Thoracic aorta (tissue), 2 donors: ENCODE measurements around the gene PDE2A. TPM values are rescaled to one million over a fixed set of nuclear protein-coding genes. Genes with fewer than 3 reads are reported as not detected.

Experiments used
- ATAC-seq: fragments of 150-250 bp; one replicate; pipeline ENCODE4 v1.8.0; 2017; ENCODE audit warnings: low read depth; ENCODE audit not compliant: insufficient number of reproducible peaks, low FRiP score
- DNase-seq: peaks from one replicate; pipeline ENCODE4 v3.0.0-alpha.2; 2020; ENCODE audit warnings: low spot score
- H3K27ac ChIP-seq, 2 donors: fragments of 200-600 bp; sonication (generic); 1 replicate in 1 of 2; 2 replicates in 1 of 2; pipeline ENCODE4 v1.5.1; 2016; ENCODE audit warnings: mild to moderate bottlenecking in 2 of 2, moderate library complexity in 2 of 2
- H3K27me3 ChIP-seq: fragments of 200-600 bp; sonication (generic); replicated peaks from 2 replicates; pipeline ENCODE4 v1.6.0; 2016; ENCODE audit warnings: mild to moderate bottlenecking; ENCODE audit not compliant: insufficient read depth
- H3K36me3 ChIP-seq: fragments of 200-600 bp; sonication (generic); one replicate; pipeline ENCODE4 v1.5.1; 2016
- H3K4me1 ChIP-seq, 2 donors: fragments of 200-600 bp; sonication (generic); 1 replicate in 1 of 2; 2 replicates in 1 of 2; pipeline versions ENCODE4 v1.5.1 to v1.6.0; 2016; ENCODE audit warnings: low read depth in 2 of 2, mild to moderate bottlenecking in 1 of 2; ENCODE audit not compliant: control insufficient read depth in 1 of 2
- H3K4me3 ChIP-seq: fragments of 200-600 bp; sonication (generic); 2 replicates; pipeline ENCODE4 v1.5.1; 2016; ENCODE audit warnings: mild to moderate bottlenecking
- H3K9me3 ChIP-seq: fragments of 200-600 bp; sonication (generic); 2 replicates; pipeline ENCODE4 v1.5.1; 2016
- total RNA-seq, 2 donors: library from RNA; depleted of rRNA; stranded (reverse); fragments of >200 nt; gene quantifications; one replicate each; pipeline versions ENCODE4 v1.1.0 to v1.2.3, GENCODE V29; 2016
- TF ChIP-seq, protein P1 (sequence below): fragments of 200-600 bp; sonication (generic); IDR thresholded peaks from one replicate; pipeline ENCODE4 v1.5.1; 2019; ENCODE audit warnings: antibody characterized with exemption

PDE2A gene
- total RNA-seq, 2 donors from 2014 or later: 28.1 to 37.1 TPM

DNA sequence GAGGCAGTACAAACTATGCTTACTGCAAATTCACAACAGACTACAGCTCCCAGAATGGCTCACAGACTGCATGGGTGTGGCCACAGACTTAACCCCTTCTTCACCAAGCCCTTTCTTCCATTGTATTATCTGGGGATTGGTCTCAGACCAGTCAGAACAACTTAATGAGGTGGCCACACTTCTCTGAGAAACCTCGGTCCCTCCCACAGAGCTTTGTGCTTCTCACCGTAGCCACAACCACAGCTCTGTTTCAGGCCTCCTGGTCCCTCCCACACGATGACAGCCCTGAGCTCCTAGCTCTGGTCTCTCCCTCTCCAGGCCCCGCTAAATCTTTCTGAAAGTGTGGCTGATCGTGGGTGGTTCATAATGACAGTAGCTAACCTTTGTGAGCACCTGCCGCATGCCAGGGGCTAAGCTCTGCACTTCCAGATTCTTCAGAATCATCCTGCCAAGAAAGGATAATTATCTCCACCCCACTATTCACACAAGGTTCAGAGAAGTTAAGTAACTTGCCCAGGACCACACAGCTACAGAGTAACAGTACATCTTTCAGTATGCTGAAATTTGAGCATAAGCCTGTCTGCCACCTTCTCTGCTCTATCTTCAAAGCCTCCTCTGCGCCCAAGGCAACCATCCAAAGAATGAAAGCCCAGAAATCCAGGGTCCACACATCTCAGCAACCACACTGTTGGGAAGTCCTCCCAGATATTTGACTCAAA lies 5.4 kb downstream of the PDE2A start:
- DNase-seq (no peak), ATAC-seq (no peak)
- Histone ChIP-seq H3K27me3 (no peaks in the 10 kb centered on the region), H3K4me3 (no peak overlapping the region), H3K9me3 (peaks cover 4% of the 10 kb centered on the region), H3K4me1 (no peaks in the 10 kb centered on the region), H3K36me3 (no peaks in the 10 kb centered on the region), H3K27ac (no peak overlapping the region)
- TF ChIP-seq, protein P1, sequence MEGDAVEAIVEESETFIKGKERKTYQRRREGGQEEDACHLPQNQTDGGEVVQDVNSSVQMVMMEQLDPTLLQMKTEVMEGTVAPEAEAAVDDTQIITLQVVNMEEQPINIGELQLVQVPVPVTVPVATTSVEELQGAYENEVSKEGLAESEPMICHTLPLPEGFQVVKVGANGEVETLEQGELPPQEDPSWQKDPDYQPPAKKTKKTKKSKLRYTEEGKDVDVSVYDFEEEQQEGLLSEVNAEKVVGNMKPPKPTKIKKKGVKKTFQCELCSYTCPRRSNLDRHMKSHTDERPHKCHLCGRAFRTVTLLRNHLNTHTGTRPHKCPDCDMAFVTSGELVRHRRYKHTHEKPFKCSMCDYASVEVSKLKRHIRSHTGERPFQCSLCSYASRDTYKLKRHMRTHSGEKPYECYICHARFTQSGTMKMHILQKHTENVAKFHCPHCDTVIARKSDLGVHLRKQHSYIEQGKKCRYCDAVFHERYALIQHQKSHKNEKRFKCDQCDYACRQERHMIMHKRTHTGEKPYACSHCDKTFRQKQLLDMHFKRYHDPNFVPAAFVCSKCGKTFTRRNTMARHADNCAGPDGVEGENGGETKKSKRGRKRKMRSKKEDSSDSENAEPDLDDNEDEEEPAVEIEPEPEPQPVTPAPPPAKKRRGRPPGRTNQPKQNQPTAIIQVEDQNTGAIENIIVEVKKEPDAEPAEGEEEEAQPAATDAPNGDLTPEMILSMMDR: no peak

DNA sequence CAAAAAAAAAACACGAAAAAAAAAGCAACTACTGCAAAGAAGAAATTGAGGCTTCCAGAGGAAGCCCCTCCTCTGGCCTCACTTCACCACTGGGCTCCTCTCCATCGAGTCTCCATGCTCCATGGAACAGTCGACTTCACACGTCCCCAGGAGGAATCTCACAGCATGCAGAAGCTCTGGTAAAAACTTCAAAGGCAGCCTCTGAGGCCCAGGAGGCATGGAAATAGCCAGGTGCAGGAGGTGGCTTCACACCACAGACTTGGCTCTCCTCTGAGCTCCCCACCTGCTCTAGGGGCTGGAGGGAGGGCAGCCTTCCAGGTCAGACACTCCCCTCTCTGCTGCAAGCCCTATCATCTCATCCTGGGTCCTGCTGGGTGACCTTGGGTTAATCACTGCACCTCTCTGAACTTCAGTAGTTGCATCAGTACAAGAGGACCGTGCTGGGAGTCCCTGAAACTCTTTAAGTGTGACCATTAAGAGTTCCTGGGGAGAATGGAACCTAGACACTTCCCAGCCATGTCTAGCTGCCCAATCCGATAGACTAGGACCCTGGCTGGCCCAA lies 8.2 kb downstream of the PDE2A start:
- peaks cover 4% of the 10 kb centered on the region for H3K9me3 ChIP-seq
- no peaks in the 10 kb centered on the region for H3K36me3 ChIP-seq
- no peak overlapping the region for H3K4me3 ChIP-seq
- DNase-seq: no peak
- TF ChIP-seq, protein P1: no peak
- H3K27me3 ChIP-seq: no peaks in the 10 kb centered on the region
- no peak for ATAC-seq
- H3K27ac ChIP-seq: no peak overlapping the region
- H3K4me1 ChIP-seq: no peaks in the 10 kb centered on the region

DNA sequence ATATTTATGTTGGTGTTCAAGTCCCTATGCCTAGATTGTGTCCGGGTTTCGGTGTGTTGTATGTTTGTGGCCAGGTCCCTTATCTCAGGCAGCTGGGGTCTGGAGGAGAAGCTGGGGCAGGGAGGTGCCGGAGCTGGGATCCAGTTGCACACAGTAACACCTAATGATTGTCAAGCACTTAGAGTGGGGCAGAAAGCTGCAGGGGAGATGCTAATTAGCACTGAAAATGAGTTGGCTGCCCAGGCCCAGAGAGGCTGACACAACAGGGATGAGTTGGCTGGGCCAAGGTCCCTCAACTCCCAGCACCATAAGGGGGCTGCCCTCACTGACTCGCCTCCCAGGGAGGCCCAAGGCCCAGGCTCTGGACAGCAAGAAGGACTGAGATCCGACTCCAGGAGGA lies 12.2 kb downstream of the PDE2A start:
- H3K27ac ChIP-seq: no peak overlapping the region
- DNase-seq (no peak), ATAC-seq (no peak)
- H3K4me3 ChIP-seq: no peak overlapping the region
- no peaks in the 10 kb centered on the region for H3K4me1 ChIP-seq
- no peaks in the 10 kb centered on the region for H3K9me3 ChIP-seq
- TF ChIP-seq, protein P1: no peak
- no peaks in the 10 kb centered on the region for H3K36me3 ChIP-seq
- no peaks in the 10 kb centered on the region for H3K27me3 ChIP-seq

DNA sequence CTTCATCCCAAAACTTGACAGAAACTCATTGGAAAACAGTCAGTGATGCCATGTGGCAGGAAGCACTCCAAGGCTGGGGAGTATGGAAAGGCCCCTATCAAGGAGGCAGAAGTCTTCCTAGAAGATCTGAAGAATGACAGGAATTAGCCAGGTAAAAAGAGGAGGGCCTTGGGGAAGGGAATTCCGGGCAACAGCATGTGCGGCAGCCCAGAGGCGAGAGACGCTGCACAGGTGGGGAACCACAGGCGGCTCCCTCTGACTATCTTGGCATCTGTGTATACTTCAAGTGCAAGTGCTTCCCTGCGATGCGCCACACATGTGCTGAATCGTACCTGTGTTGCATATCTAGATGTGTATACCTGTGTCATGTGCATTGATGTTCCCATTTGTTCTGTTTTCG lies 12.7 kb downstream of the PDE2A start:
- Histone ChIP-seq H3K4me3 (no peak overlapping the region), H3K36me3 (no peaks in the 10 kb centered on the region), H3K27ac (no peak overlapping the region), H3K27me3 (no peaks in the 10 kb centered on the region), H3K4me1 (no peaks in the 10 kb centered on the region), H3K9me3 (no peaks in the 10 kb centered on the region)
- DNase-seq (no peak), ATAC-seq (no peak)
- TF ChIP-seq, protein P1: no peak

DNA sequence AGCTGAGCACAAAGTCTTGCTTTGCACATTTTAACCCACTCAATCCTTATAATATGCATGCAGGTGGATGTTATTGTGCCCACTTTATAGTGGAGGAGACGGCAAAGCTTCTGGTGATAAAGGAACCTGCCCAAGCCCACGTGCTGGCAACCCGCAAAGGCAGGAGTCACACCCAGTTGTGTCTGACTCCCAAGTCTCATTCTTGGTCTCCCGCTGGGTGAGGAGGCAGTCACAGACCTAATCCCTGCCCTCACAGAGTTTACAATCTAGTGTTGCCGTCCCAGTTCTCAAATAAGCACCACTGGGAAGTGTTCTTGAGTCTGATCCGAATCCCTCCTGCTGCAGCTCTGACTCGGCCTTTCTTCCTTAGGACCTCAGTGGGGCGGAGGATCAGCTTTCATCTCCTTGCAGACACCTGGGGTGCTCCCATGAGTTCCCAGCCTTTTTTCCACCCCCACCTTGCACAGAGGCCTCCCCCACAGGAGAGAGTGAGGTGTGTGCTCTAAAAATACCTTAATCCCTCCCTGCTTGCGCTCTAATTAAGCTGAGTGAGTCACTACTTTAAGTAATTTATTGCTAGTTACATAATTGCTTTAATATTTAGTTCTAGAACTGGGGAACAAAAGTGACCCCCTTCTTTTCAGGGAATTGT lies 15.1 kb downstream of the PDE2A start:
- TF ChIP-seq, protein P1: no peak
- DNase-seq (no peak), ATAC-seq (no peak)
- Histone ChIP-seq H3K27ac (no peak overlapping the region), H3K36me3 (no peaks in the 10 kb centered on the region), H3K4me1 (no peaks in the 10 kb centered on the region), H3K4me3 (no peak overlapping the region), H3K27me3 (no peaks in the 10 kb centered on the region), H3K9me3 (no peaks in the 10 kb centered on the region)
